ENCODE data around the gene GADD45A. TPM values are rescaled to one million over a fixed set of nuclear protein-coding genes. Genes with fewer than 3 reads are reported as not detected.

The GADD45A gene
- 107 and 146 TPM in 2 replicates for total RNA-seq

- no peak for TF ChIP-seq CTCF (IDR thresholded peaks at IDR 0.05; ENCODE audit: insufficient read depth, low read length, severe bottlenecking)
- Histone ChIP-seq H3K4me3 (ENCODE audit: low read depth, low read length) (peak within 1 kb of the TSS; percentile 94), H3K36me3 (ENCODE audit: control insufficient read depth, insufficient read depth, low read length) (peaks cover 11% of the 10 kb centered on the region), H3K27me3 (ENCODE audit: control insufficient read depth, insufficient read depth, low read length) (no peaks in the 10 kb centered on the region)
- DNase-seq (ENCODE audit: low read depth) (peak; percentile 98), FAIRE-seq (no peak)
Observed at GRCh38 chr1:67685067-67685557, at the start of gene GADD45A. Gene GADD45A (plus strand): TSS chr1:67685201. CDS start chr1:67685495, 294 bp downstream.

GRCh38 chr1:67636146-67636545 is 48.9 kb upstream of the GADD45A start:
- no peak for TF ChIP-seq CTCF (IDR thresholded peaks at IDR 0.05; ENCODE audit: insufficient read depth, low read length, severe bottlenecking)
- no peaks in the 10 kb centered on the region for H3K27me3 ChIP-seq (ENCODE audit: control insufficient read depth, insufficient read depth, low read length)
- H3K36me3 ChIP-seq (ENCODE audit: control insufficient read depth, insufficient read depth, low read length): no peaks in the 10 kb centered on the region
- DNase-seq (ENCODE audit: low read depth) (no peak), FAIRE-seq (no peak)
- no peak overlapping the region for H3K4me3 ChIP-seq (ENCODE audit: low read depth, low read length)

- Histone ChIP-seq H3K36me3 (ENCODE audit: control insufficient read depth, insufficient read depth, low read length) (no peaks in the 10 kb centered on the region), H3K27me3 (ENCODE audit: control insufficient read depth, insufficient read depth, low read length) (no peaks in the 10 kb centered on the region), H3K4me3 (ENCODE audit: low read depth, low read length) (no peak overlapping the region)
- TF ChIP-seq CTCF (IDR thresholded peaks at IDR 0.05; ENCODE audit: insufficient read depth, low read length, severe bottlenecking): no peak
- DNase-seq (ENCODE audit: low read depth) (no peak), FAIRE-seq (no peak)
Observed at GRCh38 chr1:67639361-67639760, 45.6 kb upstream of the GADD45A start.

GRCh38 chr1:67642629-67643028 is 42.4 kb upstream of the GADD45A start:
- Histone ChIP-seq H3K4me3 (ENCODE audit: low read depth, low read length) (no peak overlapping the region), H3K27me3 (ENCODE audit: control insufficient read depth, insufficient read depth, low read length) (no peaks in the 10 kb centered on the region), H3K36me3 (ENCODE audit: control insufficient read depth, insufficient read depth, low read length) (no peaks in the 10 kb centered on the region)
- DNase-seq (ENCODE audit: low read depth) (no peak), FAIRE-seq (no peak)
- TF ChIP-seq CTCF (IDR thresholded peaks at IDR 0.05; ENCODE audit: insufficient read depth, low read length, severe bottlenecking): no peak

GRCh38 chr1:67644566-67644965 is 40.4 kb upstream of the GADD45A start:
- no peak for TF ChIP-seq CTCF (IDR thresholded peaks at IDR 0.05; ENCODE audit: insufficient read depth, low read length, severe bottlenecking)
- DNase-seq (ENCODE audit: low read depth): no peak
- no peak for FAIRE-seq
- H3K36me3 ChIP-seq (ENCODE audit: control insufficient read depth, insufficient read depth, low read length): no peaks in the 10 kb centered on the region
- no peaks in the 10 kb centered on the region for H3K27me3 ChIP-seq (ENCODE audit: control insufficient read depth, insufficient read depth, low read length)
- H3K4me3 ChIP-seq (ENCODE audit: low read depth, low read length): no peak overlapping the region

- DNase-seq (ENCODE audit: low read depth): no peak
- Histone ChIP-seq H3K27me3 (ENCODE audit: control insufficient read depth, insufficient read depth, low read length) (no peaks in the 10 kb centered on the region), H3K4me3 (ENCODE audit: low read depth, low read length) (no peak overlapping the region), H3K36me3 (ENCODE audit: control insufficient read depth, insufficient read depth, low read length) (no peaks in the 10 kb centered on the region)
- TF ChIP-seq CTCF (IDR thresholded peaks at IDR 0.05; ENCODE audit: insufficient read depth, low read length, severe bottlenecking): no peak
- no peak for FAIRE-seq
Observed at GRCh38 chr1:67645495-67646144, 39.4 kb upstream of the GADD45A start.
